GM12872 (cell line): ENCODE measurements around the gene SRGAP1.

Experiments used
- CTCF ChIP-seq: IDR thresholded peaks from 3 replicates; pipeline ENCODE4 v1.5.1; 2011; ENCODE audit warnings: low read depth, mild to moderate bottlenecking, low read length, moderate library complexity; ENCODE audit not compliant: insufficient read depth

Gene SRGAP1

GRCh38 chr12:63848450-63848849 is 4.0 kb downstream of the SRGAP1 start:
- TF ChIP-seq CTCF: no peak

- no peak for TF ChIP-seq CTCF
Measured at GRCh38 chr12:63849106-63849620, 4.7 kb downstream of the SRGAP1 start.

GRCh38 chr12:63849641-63850040 is 5.1 kb downstream of the SRGAP1 start:
- TF ChIP-seq CTCF: no peak

GRCh38 chr12:63853978-63854377 is 9.5 kb downstream of the SRGAP1 start:
- TF ChIP-seq CTCF: no peak

GRCh38 chr12:63855299-63855698 is 10.8 kb downstream of the SRGAP1 start:
- TF ChIP-seq CTCF: no peak

GRCh38 chr12:63857771-63858670 is 13.5 kb downstream of the SRGAP1 start:
- TF ChIP-seq CTCF: no peak

GRCh38 chr12:63862187-63862968 is 17.9 kb downstream of the SRGAP1 start:
- no peak for TF ChIP-seq CTCF
